ENCODE results near the gene CD160. TPM values are rescaled to one million over a fixed set of nuclear protein-coding genes. Genes with fewer than 3 reads are reported as not detected.
A peak's percentile ranks its signal among the peaks of the same experiment; 100 is the strongest.
"Not testable (repeated sequence)": the region's sequence is repeated elsewhere in the genome, so short reads cannot be mapped to it uniquely, and the experiment has no call there.

The CD160 gene
- total RNA-seq, 1 experiment from 2014 or later, result not detected

- no TSS peak for BruUV-seq (replicated peaks)
- no peak for TF ChIP-seq TCF7L2 (IDR thresholded peaks at IDR 0.05; ENCODE audit: low read depth, low read length)
- TF ChIP-seq SIN3A (IDR thresholded peaks at IDR 0.05; ENCODE audit: borderline replicate concordance, insufficient read depth, low read depth, low read length), result 0 out of 2 replicates have a peak, but pooled peaks have one; percentile 40
- TF ChIP-seq POLR2AphosphoS5 (IDR thresholded peaks at IDR 0.05; ENCODE audit: low read depth, low read length), result no peak; the same call in 1 of the 2 replicates
- TF ChIP-seq CTCF (IDR thresholded peaks at IDR 0.05), result peak; percentile 97
- DNase-seq (ENCODE audit: low read depth, low spot score) (no peak), ATAC-seq (peak; percentile 96)
- ChIA-PET POLR2A (no interaction called here), CTCF (interaction anchor here (0.5 to 1.0 kb wide), 3 partner anchors 9 to 314 kb away, joined by 3 to 5 read pairs (median 5); no protein-coding TSS in a partner anchor)
- H3K27me3 ChIP-seq (ENCODE audit: control insufficient read depth, insufficient read depth, low read length), result no peaks in the 10 kb centered on the region
- in situ Hi-C loops (cut with HindIII; ENCODE audit: low pct_unique_long_range_greater_than_20kb, low sequenced_read_pairs) (no loop called here), intact Hi-C loops (cut with micrococcal nuclease; ENCODE audit: unreplicated experiment) (no loop called here)
- H3K4me3 ChIP-seq (ENCODE audit: low read depth in 2 of 2, low read length in 2 of 2), result peak overlapping the region; percentile 24 to 53
- peak overlapping the region; percentile 55 for H3K27ac ChIP-seq (ENCODE audit: low read length)
- H3K36me3 ChIP-seq (ENCODE audit: control insufficient read depth, insufficient read depth, low read length), result no peaks in the 10 kb centered on the region
- H3K9me3 ChIP-seq (ENCODE audit: control insufficient read depth, insufficient read depth, low read depth, low read length), result no peaks in the 10 kb centered on the region
- H3K4me1 ChIP-seq (ENCODE audit: control insufficient read depth, insufficient read depth, low read length), result peaks cover 19% of the 10 kb centered on the region
Observed at GRCh38 chr1:145720878-145721671, 1.8 kb downstream of the CD160 start.

GRCh38 chr1:145726193-145726592, 6.9 kb downstream of the CD160 start:
- ATAC-seq; H3K36me3 ChIP-seq (ENCODE audit: control insufficient read depth, insufficient read depth, low read length); in situ Hi-C loops (cut with HindIII; ENCODE audit: low pct_unique_long_range_greater_than_20kb, low sequenced_read_pairs); DNase-seq (ENCODE audit: low read depth, low spot score); BruUV-seq (replicated peaks); H3K27me3 ChIP-seq (ENCODE audit: control insufficient read depth, insufficient read depth, low read length); H3K4me3 ChIP-seq (ENCODE audit: low read depth in 2 of 2, low read length in 2 of 2); H3K9me3 ChIP-seq (ENCODE audit: control insufficient read depth, insufficient read depth, low read depth, low read length); POLR2A ChIA-PET; intact Hi-C loops (cut with micrococcal nuclease; ENCODE audit: unreplicated experiment); CTCF ChIA-PET; H3K27ac ChIP-seq (ENCODE audit: low read length); H3K4me1 ChIP-seq (ENCODE audit: control insufficient read depth, insufficient read depth, low read length): not testable (repeated sequence)

DNA sequence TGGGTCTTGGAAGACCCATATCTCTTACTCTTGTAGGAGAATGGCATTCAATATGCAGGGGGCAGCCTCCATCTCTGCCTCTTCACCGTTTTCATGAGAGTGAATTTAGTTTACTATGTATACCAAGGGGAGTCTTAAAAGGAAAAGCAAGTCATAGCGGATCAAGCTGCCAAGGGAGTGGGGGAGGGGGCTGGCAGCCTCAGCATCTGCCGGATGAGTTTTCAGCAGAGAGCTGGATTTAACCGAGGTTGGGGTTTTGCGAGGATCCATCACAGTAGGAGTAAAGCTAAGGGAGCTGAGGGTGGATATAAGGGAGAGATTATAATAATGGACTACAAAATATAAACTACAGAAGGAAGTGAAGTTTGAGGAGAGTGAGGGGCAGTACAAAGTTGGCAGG, 9.9 kb downstream of the CD160 start:
- Histone ChIP-seq H3K9me3 (ENCODE audit: control insufficient read depth, insufficient read depth, low read depth, low read length) (no peaks in the 10 kb centered on the region), H3K36me3 (ENCODE audit: control insufficient read depth, insufficient read depth, low read length) (no peaks in the 10 kb centered on the region), H3K4me1 (ENCODE audit: control insufficient read depth, insufficient read depth, low read length) (no peaks in the 10 kb centered on the region), H3K27ac (ENCODE audit: low read length) (no peak overlapping the region), H3K4me3 (ENCODE audit: low read depth in 2 of 2, low read length in 2 of 2) (no peak overlapping the region), H3K27me3 (ENCODE audit: control insufficient read depth, insufficient read depth, low read length) (no peaks in the 10 kb centered on the region)
- DNase-seq (ENCODE audit: low read depth, low spot score) (no peak), ATAC-seq (no peak)
- ChIA-PET CTCF (no interaction called here), POLR2A (no interaction called here)
- in situ Hi-C loops (cut with HindIII; ENCODE audit: low pct_unique_long_range_greater_than_20kb, low sequenced_read_pairs), result no loop called here
- TF ChIP-seq REST (IDR thresholded peaks at IDR 0.05; ENCODE audit: insufficient read depth in 1 of 2, low read depth in 2 of 2, low read length in 1 of 2) (no peak), POLR2AphosphoS5 (IDR thresholded peaks at IDR 0.05; ENCODE audit: low read depth, low read length) (no peak), CTCF (IDR thresholded peaks at IDR 0.05) (no peak), TCF7L2 (IDR thresholded peaks at IDR 0.05; ENCODE audit: low read depth, low read length) (no peak), SIN3A (IDR thresholded peaks at IDR 0.05; ENCODE audit: borderline replicate concordance, insufficient read depth, low read depth, low read length) (no peak)
- no TSS peak for BruUV-seq (replicated peaks)
- intact Hi-C loops (cut with micrococcal nuclease; ENCODE audit: unreplicated experiment), result no loop called here
